Cardiac muscle cell (in vitro differentiated cells and primary cell): ENCODE data around the gene OR2H1. TPM values are rescaled to one million over a fixed set of nuclear protein-coding genes. Genes with fewer than 3 reads are reported as not detected.

ENCODE experiments used
- DNase-seq, 2 donors: peaks; one replicate each; pipeline versions ENCODE4 v3.0.0 to v3.0.0-alpha.2; 2010 to 2017; ENCODE audit warnings: low read depth in 1 of 2, low spot score in 1 of 2
- H3K27ac ChIP-seq: fragments of 200-600 bp; sonication (generic); 2 replicates; pipeline ENCODE4 v1.5.1; 2016
- H3K27me3 ChIP-seq: fragments of 200-600 bp; sonication (generic); 2 replicates; pipeline ENCODE4 v1.6.0; 2016; ENCODE audit warnings: control low read depth
- H3K36me3 ChIP-seq: fragments of 200-600 bp; sonication (generic); 2 replicates; pipeline ENCODE4 v1.5.1; 2016; ENCODE audit warnings: control low read depth
- H3K4me1 ChIP-seq: fragments of 200-600 bp; sonication (generic); 2 replicates; pipeline ENCODE4 v1.8.1; 2017; ENCODE audit warnings: low read depth, mild to moderate bottlenecking, mixed run types
- H3K4me3 ChIP-seq: fragments of 200-600 bp; sonication (generic); 2 replicates; pipeline ENCODE4 v1.5.1; 2016; ENCODE audit warnings: mild to moderate bottlenecking
- H3K9me3 ChIP-seq: fragments of 200-600 bp; sonication (generic); 2 replicates; pipeline ENCODE4 v1.5.1; 2017; ENCODE audit warnings: low read depth, mild to moderate bottlenecking, control low read depth
- polyA plus RNA-seq: library from polyadenylated mRNA; unstranded; fragments of >200 nt; fragmentation: Nextera tagmentation; extraction: Ambion mirVana; gene quantifications from 2 replicates; pipeline ENCODE4 v1.2.1, GENCODE V29; 2016
- total RNA-seq: library from RNA; depleted of rRNA; stranded (reverse); fragments of >200 nt; gene quantifications from 2 replicates; pipeline ENCODE4 v1.2.3, GENCODE V29; 2016
- TF ChIP-seq, protein P1 (sequence below): IDR thresholded peaks from 2 replicates; pipeline ENCODE4 v1.5.1; 2012; ENCODE audit warnings: low read depth, mild to moderate bottlenecking, low read length

Gene OR2H1
- total and polyA plus RNA-seq, 2 experiments from 2014 or later: not detected

DNA sequence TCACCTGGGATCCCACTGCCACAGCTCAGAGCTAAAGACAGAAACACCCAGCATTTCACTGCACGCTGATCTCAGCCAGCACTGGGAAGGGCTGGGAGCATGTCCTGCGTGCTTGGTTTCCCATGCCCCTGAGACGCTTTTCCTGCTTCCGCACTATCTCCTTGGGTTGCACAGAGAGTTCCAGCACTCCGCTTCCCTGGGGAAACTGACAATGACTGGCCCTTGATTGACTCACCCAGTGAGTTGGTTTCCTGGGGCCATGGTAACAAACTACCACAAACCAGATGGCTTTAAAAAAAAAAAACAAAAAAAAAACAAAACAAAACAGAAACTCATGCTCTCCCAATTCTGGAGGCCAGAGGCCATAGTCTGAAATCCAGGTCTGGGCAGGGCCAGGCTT lies 45.6 kb downstream of the OR2H1 start:
- Histone ChIP-seq H3K9me3 (no peaks in the 10 kb centered on the region), H3K27me3 (no peaks in the 10 kb centered on the region), H3K4me1 (no peaks in the 10 kb centered on the region), H3K4me3 (no peak overlapping the region), H3K27ac (no peak overlapping the region), H3K36me3 (no peaks in the 10 kb centered on the region)
- TF ChIP-seq, protein P1, sequence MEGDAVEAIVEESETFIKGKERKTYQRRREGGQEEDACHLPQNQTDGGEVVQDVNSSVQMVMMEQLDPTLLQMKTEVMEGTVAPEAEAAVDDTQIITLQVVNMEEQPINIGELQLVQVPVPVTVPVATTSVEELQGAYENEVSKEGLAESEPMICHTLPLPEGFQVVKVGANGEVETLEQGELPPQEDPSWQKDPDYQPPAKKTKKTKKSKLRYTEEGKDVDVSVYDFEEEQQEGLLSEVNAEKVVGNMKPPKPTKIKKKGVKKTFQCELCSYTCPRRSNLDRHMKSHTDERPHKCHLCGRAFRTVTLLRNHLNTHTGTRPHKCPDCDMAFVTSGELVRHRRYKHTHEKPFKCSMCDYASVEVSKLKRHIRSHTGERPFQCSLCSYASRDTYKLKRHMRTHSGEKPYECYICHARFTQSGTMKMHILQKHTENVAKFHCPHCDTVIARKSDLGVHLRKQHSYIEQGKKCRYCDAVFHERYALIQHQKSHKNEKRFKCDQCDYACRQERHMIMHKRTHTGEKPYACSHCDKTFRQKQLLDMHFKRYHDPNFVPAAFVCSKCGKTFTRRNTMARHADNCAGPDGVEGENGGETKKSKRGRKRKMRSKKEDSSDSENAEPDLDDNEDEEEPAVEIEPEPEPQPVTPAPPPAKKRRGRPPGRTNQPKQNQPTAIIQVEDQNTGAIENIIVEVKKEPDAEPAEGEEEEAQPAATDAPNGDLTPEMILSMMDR: no peak
- no peak for DNase-seq

DNA sequence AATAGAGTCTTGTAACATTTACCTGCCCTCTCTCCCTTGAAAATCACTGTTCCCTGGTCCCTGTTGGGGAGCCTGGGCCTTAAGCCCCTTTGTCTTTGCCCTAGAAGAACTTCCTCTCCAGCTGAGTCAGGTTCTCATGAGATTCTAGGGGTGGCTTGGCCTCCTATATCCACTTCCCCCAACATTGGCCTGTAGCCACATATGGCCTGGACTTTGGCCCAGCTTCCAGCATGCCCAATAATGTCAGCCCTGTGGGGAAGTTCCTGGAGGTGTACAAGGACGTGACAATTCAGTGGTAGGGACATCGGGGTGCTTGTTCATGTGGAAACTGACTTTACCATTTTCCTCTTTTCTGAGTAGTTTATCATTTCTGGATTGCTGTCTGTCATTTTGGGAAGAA lies 48.0 kb downstream of the OR2H1 start:
- no peaks in the 10 kb centered on the region for H3K9me3 ChIP-seq
- H3K27ac ChIP-seq: no peak overlapping the region
- H3K27me3 ChIP-seq: no peaks in the 10 kb centered on the region
- no peak for DNase-seq
- H3K4me3 ChIP-seq: no peak overlapping the region
- no peaks in the 10 kb centered on the region for H3K4me1 ChIP-seq
- TF ChIP-seq, protein P1: no peak
- no peaks in the 10 kb centered on the region for H3K36me3 ChIP-seq

GRCh38 chr6:29505808-29506207 lies 48.9 kb downstream of the OR2H1 start:
- no peaks in the 10 kb centered on the region for H3K4me1 ChIP-seq
- H3K36me3 ChIP-seq: no peaks in the 10 kb centered on the region
- no peaks in the 10 kb centered on the region for H3K27me3 ChIP-seq
- H3K4me3 ChIP-seq: no peak overlapping the region
- H3K9me3 ChIP-seq: no peaks in the 10 kb centered on the region
- TF ChIP-seq, protein P1: no peak
- no peak for DNase-seq
- no peak overlapping the region for H3K27ac ChIP-seq

DNA sequence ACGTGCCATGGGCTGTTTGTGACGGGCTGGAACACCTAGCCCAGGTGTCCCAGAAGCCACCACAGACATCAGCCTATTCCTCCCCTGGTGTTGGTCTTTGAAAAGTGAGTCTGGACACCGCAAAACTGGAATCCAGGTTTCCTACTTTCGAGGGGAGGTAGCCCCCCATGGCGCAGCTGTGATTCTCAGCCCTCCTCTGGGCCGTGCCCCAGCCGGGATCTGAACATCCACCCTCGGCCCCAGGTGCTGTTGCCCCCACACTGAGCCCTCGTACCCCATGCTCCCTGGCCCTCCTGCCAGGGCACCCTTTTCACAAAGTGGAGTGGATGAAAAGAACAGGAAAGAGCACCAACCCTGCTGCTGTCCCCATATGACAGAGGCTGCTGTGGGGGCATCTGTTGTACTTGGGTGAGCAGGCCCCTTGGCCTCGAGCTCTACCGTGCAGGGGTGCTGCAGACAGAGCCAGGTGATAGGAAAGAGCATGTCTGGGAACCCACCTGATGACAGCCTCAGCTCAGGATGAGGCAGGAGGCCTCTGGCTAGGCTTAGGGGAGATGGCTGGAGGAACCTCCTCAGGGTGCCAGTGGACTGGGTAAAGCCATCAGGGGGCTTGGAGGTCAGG lies 49.6 kb downstream of the OR2H1 start:
- Histone ChIP-seq H3K27me3 (no peaks in the 10 kb centered on the region), H3K4me3 (no peak overlapping the region), H3K9me3 (no peaks in the 10 kb centered on the region), H3K36me3 (no peaks in the 10 kb centered on the region), H3K4me1 (no peaks in the 10 kb centered on the region), H3K27ac (no peak overlapping the region)
- TF ChIP-seq, protein P1: no peak
- DNase-seq: no peak

- DNase-seq: no peak
- TF ChIP-seq, protein P1: no peak
Measured at GRCh38 chr6:29507319-29507718, 50.4 kb downstream of the OR2H1 start.

More at GRCh38 chr6:29507319-29507718, 50.4 kb downstream of the OR2H1 start:
- no peaks in the 10 kb centered on the region for H3K36me3 ChIP-seq
- no peaks in the 10 kb centered on the region for H3K9me3 ChIP-seq
- no peaks in the 10 kb centered on the region for H3K27me3 ChIP-seq
- no peak overlapping the region for H3K27ac ChIP-seq
- no peaks in the 10 kb centered on the region for H3K4me1 ChIP-seq
- no peak overlapping the region for H3K4me3 ChIP-seq
